ENCODE data around the gene TRIM2.
"Not testable (repeated sequence)": the region's sequence is repeated elsewhere in the genome, so short reads cannot be mapped to it uniquely, and the experiment has no call there.

Gene TRIM2

GRCh38 chr4:153198719-153199118 lies 5.5 kb upstream of the TRIM2 start:
- ATAC-seq (replicated peaks; ENCODE audit: extremely low read depth, poor library complexity, severe bottlenecking) (no peak), DNase-seq (ENCODE audit: low spot score in 2 of 2) (no peak)
- peaks cover under 1% of the 10 kb centered on the region for H3K27me3 Mint-ChIP-seq
- H3K27ac Mint-ChIP-seq (ENCODE audit: low read depth): no peak overlapping the region
- H3K9me3 Mint-ChIP-seq: no peaks in the 10 kb centered on the region
- H3K36me3 Mint-ChIP-seq (ENCODE audit: insufficient read depth): no peaks in the 10 kb centered on the region
- H3K4me3 Mint-ChIP-seq: no peak overlapping the region
- H3K4me1 Mint-ChIP-seq: no peaks in the 10 kb centered on the region

- peaks cover 20% of the 10 kb centered on the region for H3K27me3 Mint-ChIP-seq
- H3K27ac Mint-ChIP-seq (ENCODE audit: low read depth); H3K36me3 Mint-ChIP-seq (ENCODE audit: insufficient read depth); ATAC-seq (replicated peaks; ENCODE audit: extremely low read depth, poor library complexity, severe bottlenecking); H3K4me3 Mint-ChIP-seq; H3K4me1 Mint-ChIP-seq; H3K9me3 Mint-ChIP-seq; DNase-seq (ENCODE audit: low spot score in 2 of 2): not testable (repeated sequence)
Observed at GRCh38 chr4:153203746-153204145, 497 bp upstream of the TRIM2 start.

- DNase-seq (ENCODE audit: low spot score in 2 of 2): no peak
- Mint-ChIP-seq H3K9me3 (no peaks in the 10 kb centered on the region), H3K27me3 (peaks cover 20% of the 10 kb centered on the region), H3K4me3 (no peak overlapping the region), H3K36me3 (ENCODE audit: insufficient read depth) (no peaks in the 10 kb centered on the region), H3K4me1 (no peaks in the 10 kb centered on the region), H3K27ac (ENCODE audit: low read depth) (no peak overlapping the region)
- peak; percentile 72 for ATAC-seq (replicated peaks; ENCODE audit: extremely low read depth, poor library complexity, severe bottlenecking)
Observed at GRCh38 chr4:153204728-153205648, 745 bp downstream of the TRIM2 start.

- Mint-ChIP-seq H3K4me3 (no peak overlapping the region), H3K27me3 (peaks cover 20% of the 10 kb centered on the region), H3K27ac (ENCODE audit: low read depth) (no peak overlapping the region), H3K36me3 (ENCODE audit: insufficient read depth) (no peaks in the 10 kb centered on the region), H3K9me3 (no peaks in the 10 kb centered on the region), H3K4me1 (no peaks in the 10 kb centered on the region)
- ATAC-seq (replicated peaks; ENCODE audit: extremely low read depth, poor library complexity, severe bottlenecking): no peak
- DNase-seq (ENCODE audit: low spot score in 2 of 2): no peak
Observed at GRCh38 chr4:153205757-153206156, 1.5 kb downstream of the TRIM2 start.

- DNase-seq (ENCODE audit: low spot score in 2 of 2): no peak
- ATAC-seq (replicated peaks; ENCODE audit: extremely low read depth, poor library complexity, severe bottlenecking): no peak
- H3K4me3 Mint-ChIP-seq: no peak overlapping the region
- no peaks in the 10 kb centered on the region for H3K36me3 Mint-ChIP-seq (ENCODE audit: insufficient read depth)
- H3K27me3 Mint-ChIP-seq: peaks cover 20% of the 10 kb centered on the region
- no peak overlapping the region for H3K27ac Mint-ChIP-seq (ENCODE audit: low read depth)
- no peaks in the 10 kb centered on the region for H3K9me3 Mint-ChIP-seq
- no peaks in the 10 kb centered on the region for H3K4me1 Mint-ChIP-seq
Observed at GRCh38 chr4:153206534-153206933, 2.3 kb downstream of the TRIM2 start.

GRCh38 chr4:153207027-153207426 lies 2.8 kb downstream of the TRIM2 start:
- no peak overlapping the region for H3K4me3 Mint-ChIP-seq
- DNase-seq (ENCODE audit: low spot score in 2 of 2) (no peak), ATAC-seq (replicated peaks; ENCODE audit: extremely low read depth, poor library complexity, severe bottlenecking) (no peak)
- no peaks in the 10 kb centered on the region for H3K9me3 Mint-ChIP-seq
- no peaks in the 10 kb centered on the region for H3K4me1 Mint-ChIP-seq
- H3K27me3 Mint-ChIP-seq: peaks cover 20% of the 10 kb centered on the region
- no peaks in the 10 kb centered on the region for H3K36me3 Mint-ChIP-seq (ENCODE audit: insufficient read depth)
- H3K27ac Mint-ChIP-seq (ENCODE audit: low read depth): no peak overlapping the region

GRCh38 chr4:153207567-153207966 lies 3.3 kb downstream of the TRIM2 start:
- H3K9me3 Mint-ChIP-seq: no peaks in the 10 kb centered on the region
- DNase-seq (ENCODE audit: low spot score in 2 of 2): no peak
- no peaks in the 10 kb centered on the region for H3K36me3 Mint-ChIP-seq (ENCODE audit: insufficient read depth)
- H3K27ac Mint-ChIP-seq (ENCODE audit: low read depth): no peak overlapping the region
- H3K4me1 Mint-ChIP-seq: no peaks in the 10 kb centered on the region
- no peak for ATAC-seq (replicated peaks; ENCODE audit: extremely low read depth, poor library complexity, severe bottlenecking)
- no peak overlapping the region for H3K4me3 Mint-ChIP-seq
- peaks cover 20% of the 10 kb centered on the region for H3K27me3 Mint-ChIP-seq

GRCh38 chr4:153209410-153209809 lies 5.2 kb downstream of the TRIM2 start:
- Mint-ChIP-seq H3K27ac (ENCODE audit: low read depth) (no peak overlapping the region), H3K36me3 (ENCODE audit: insufficient read depth) (peaks cover 2% of the 10 kb centered on the region), H3K27me3 (peaks cover 25% of the 10 kb centered on the region), H3K4me1 (no peaks in the 10 kb centered on the region), H3K9me3 (no peaks in the 10 kb centered on the region), H3K4me3 (no peak overlapping the region)
- DNase-seq (ENCODE audit: low spot score in 2 of 2) (no peak), ATAC-seq (replicated peaks; ENCODE audit: extremely low read depth, poor library complexity, severe bottlenecking) (no peak)

- ATAC-seq (replicated peaks; ENCODE audit: extremely low read depth, poor library complexity, severe bottlenecking) (no peak), DNase-seq (ENCODE audit: low spot score in 2 of 2) (no peak)
- no peaks in the 10 kb centered on the region for H3K4me1 Mint-ChIP-seq
- H3K27me3 Mint-ChIP-seq: peaks cover 18% of the 10 kb centered on the region
- H3K4me3 Mint-ChIP-seq: no peak overlapping the region
- no peak overlapping the region for H3K27ac Mint-ChIP-seq (ENCODE audit: low read depth)
- no peaks in the 10 kb centered on the region for H3K9me3 Mint-ChIP-seq
- peaks cover 2% of the 10 kb centered on the region for H3K36me3 Mint-ChIP-seq (ENCODE audit: insufficient read depth)
Observed at GRCh38 chr4:153210727-153211126, 6.5 kb downstream of the TRIM2 start.

- Mint-ChIP-seq H3K4me1 (no peaks in the 10 kb centered on the region), H3K27ac (ENCODE audit: low read depth) (no peak overlapping the region), H3K9me3 (no peaks in the 10 kb centered on the region), H3K27me3 (peaks cover 21% of the 10 kb centered on the region), H3K36me3 (ENCODE audit: insufficient read depth) (peaks cover 2% of the 10 kb centered on the region), H3K4me3 (no peak overlapping the region)
- DNase-seq (ENCODE audit: low spot score in 2 of 2) (no peak), ATAC-seq (replicated peaks; ENCODE audit: extremely low read depth, poor library complexity, severe bottlenecking) (no peak)
Observed at GRCh38 chr4:153211986-153212728, 7.9 kb downstream of the TRIM2 start.

GRCh38 chr4:153212736-153213135 lies 8.5 kb downstream of the TRIM2 start:
- peaks cover 2% of the 10 kb centered on the region for H3K36me3 Mint-ChIP-seq (ENCODE audit: insufficient read depth)
- peaks cover 27% of the 10 kb centered on the region for H3K27me3 Mint-ChIP-seq
- no peak overlapping the region for H3K27ac Mint-ChIP-seq (ENCODE audit: low read depth)
- H3K4me1 Mint-ChIP-seq: no peaks in the 10 kb centered on the region
- no peak overlapping the region for H3K4me3 Mint-ChIP-seq
- ATAC-seq (replicated peaks; ENCODE audit: extremely low read depth, poor library complexity, severe bottlenecking): no peak
- H3K9me3 Mint-ChIP-seq: no peaks in the 10 kb centered on the region
- DNase-seq (ENCODE audit: low spot score in 2 of 2): no peak

- Mint-ChIP-seq H3K27ac (ENCODE audit: low read depth) (no peak overlapping the region), H3K36me3 (ENCODE audit: insufficient read depth) (peaks cover 2% of the 10 kb centered on the region), H3K4me1 (no peaks in the 10 kb centered on the region), H3K9me3 (no peaks in the 10 kb centered on the region), H3K4me3 (no peak overlapping the region), H3K27me3 (peaks cover 59% of the 10 kb centered on the region)
- ATAC-seq (replicated peaks; ENCODE audit: extremely low read depth, poor library complexity, severe bottlenecking) (no peak), DNase-seq (ENCODE audit: low spot score in 2 of 2) (no peak)
Observed at GRCh38 chr4:153215921-153216320, 11.7 kb downstream of the TRIM2 start.

- H3K9me3 Mint-ChIP-seq: no peaks in the 10 kb centered on the region
Observed at GRCh38 chr4:153216546-153216945, 12.3 kb downstream of the TRIM2 start.

More at GRCh38 chr4:153216546-153216945, 12.3 kb downstream of the TRIM2 start:
- Mint-ChIP-seq H3K4me1 (no peaks in the 10 kb centered on the region), H3K27me3 (peaks cover 65% of the 10 kb centered on the region), H3K27ac (ENCODE audit: low read depth) (no peak overlapping the region), H3K4me3 (no peak overlapping the region), H3K36me3 (ENCODE audit: insufficient read depth) (peaks cover 2% of the 10 kb centered on the region)
- DNase-seq (ENCODE audit: low spot score in 2 of 2): no peak
- ATAC-seq (replicated peaks; ENCODE audit: extremely low read depth, poor library complexity, severe bottlenecking): no peak

All from central memory CD8-positive, alpha-beta T cell (primary cell).